Heart right ventricle (tissue), 16 donors: ENCODE data around the gene CNDP1. TPM values are rescaled to one million over a fixed set of nuclear protein-coding genes. Genes with fewer than 3 reads are reported as not detected.
A peak's percentile ranks its signal among the peaks of the same experiment; 100 is the strongest.

ENCODE experiments used
- ATAC-seq, 8 donors: fragments of 200-7000 bp; cut with Tn5 transposase; one replicate each; pipeline ENCODE4 v1.9.1; 2020; ENCODE audit warnings: mild to moderate bottlenecking in 8 of 8, moderate library complexity in 8 of 8, moderate number of reproducible peaks in 1 of 8
- DNase-seq, 2 donors: peaks; one replicate each; pipeline ENCODE4 v3.0.0-alpha.2; 2020
- H3K27ac ChIP-seq, 10 donors: fragments of 200-600 bp; sonication (generic) in 2 of 10; one replicate each; pipeline versions ENCODE4 v1.5.0 to v1.8.0; 2020 to 2022; ENCODE audit warnings: mild to moderate bottlenecking in 3 of 10
- H3K27me3 ChIP-seq, 7 donors: fragments of 200-600 bp; one replicate each; pipeline ENCODE4 v1.8.0; 2021 to 2022; ENCODE audit warnings: mild to moderate bottlenecking in 2 of 7
- H3K36me3 ChIP-seq, 9 donors: fragments of 200-600 bp; sonication (generic) in 1 of 9; one replicate each; pipeline versions ENCODE4 v1.5.0 to v1.8.0; 2020 to 2022; ENCODE audit warnings: mild to moderate bottlenecking in 2 of 9
- H3K4me1 ChIP-seq, 9 donors: fragments of 200-600 bp; sonication (generic) in 1 of 9; one replicate each; pipeline versions ENCODE4 v1.5.0 to v1.8.0; 2020 to 2022; ENCODE audit warnings: mild to moderate bottlenecking in 4 of 9
- H3K4me3 ChIP-seq, 10 donors: fragments of 200-600 bp; sonication (generic) in 2 of 10; one replicate each; pipeline versions ENCODE4 v1.5.0 to v1.8.0; 2020 to 2022; ENCODE audit warnings: mild to moderate bottlenecking in 7 of 10, moderate library complexity in 2 of 10
- H3K9me3 ChIP-seq, 11 donors: fragments of 200-600 bp in 10 of 11; sonication (generic) in 2 of 11; one replicate each; pipeline versions ENCODE4 v1.5.0 to v1.8.0; 2013 to 2022; ENCODE audit warnings: mild to moderate bottlenecking in 2 of 11, control low read depth in 1 of 11, moderate library complexity in 1 of 11
- CTCF ChIP-seq, 9 donors: fragments of 200-600 bp; sonication (generic) in 2 of 9; IDR thresholded peaks; one replicate each; pipeline versions ENCODE4 v1.5.0 to v1.8.0; 2021 to 2022; ENCODE audit warnings: antibody characterized with exemption in 9 of 9, mild to moderate bottlenecking in 5 of 9, moderate library complexity in 1 of 9
- WGBS, 2 donors: extraction: QIAGEN DNeasy Blood & Tissue Kit; methylation state at CpG; one replicate each; pipeline ENCODE4 v1.1.7; 2013; ENCODE audit warnings: inconsistent platforms in 1 of 2; 5-methylcytosine and 5-hydroxymethylcytosine counted together
- intact Hi-C, 10 donors: fragments of 100-400 bp; cut with DNase I; formaldehyde crosslinking; loops; one replicate each; pipeline versions ENCODE4 v1.11.1 to v1.14.2; 2022
- polyA plus RNA-seq, 2 donors: library from polyadenylated mRNA; stranded (reverse); fragments of 200-250 nt; gene quantifications; one replicate each; pipeline ENCODE4 v1.2.3, GENCODE V29; 2013
- total RNA-seq, 10 donors: library from RNA; stranded (reverse); fragmentation: NEBNext Ultra II Directional in 3 of 10; extraction: Animal tissue kit (Norgen Biotek cat#: 25700) in 3 of 10; gene quantifications; one replicate each; pipeline versions ENCODE4 v1.2.1 to v1.2.4, GENCODE V29; 2021 to 2023
- donor health status: Arrhythmogenic right ventricular cardiomyopathy.
- donor health status: ischemic (EF 13 %, LVEDD 7.1; RV severe dilation, severe dysfunction).
- donor health status: healthy with polysubstance abuse.
- donor health status: DM: no; HTN: yes; CAD: no.
- donor health status: DM: no; HTN: no; CAD: no.
- donor health status: ischemic (EF 25% LVEDD 6.9; RV normal size, moderate dysfunction).
- donor health status: ischemic (EF 25% LVEDD 5.7; RV mildly dilated, moderate dysfunction).
- donor health status: healthy.
- donor health status: DM: yes; HTN: yes; CAD: no.
- donor health status: Ischemic cardiomyopathy.
- donor health status: ischemic (EF 35%, LVEDD 5.7; RV mildly dilated, moderate dysfunction).
- donor health status: nonischemic (EF 11% LVEDD 7.7; RV severe dilation, severe dysfunction).
- donor health status: DM: yes; HTN: yes; CAD: no.
- donor health status: PGD.
- donor health status: ischemic (EF 29% LVEDD 5.4; RV normal size, mild dysfunction).
- donor health status: nonischemic (EF 23%, LVEDD 6.1; RV moderate dilation, normal function).

Gene CNDP1
- total and polyA plus RNA-seq, 12 donors: 0.11 to 0.12 TPM; not detected in 10

GRCh38 chr18:74624466-74624865 lies 90.2 kb downstream of the CNDP1 start:
- WGBS, 2 donors: 88 to 91% methylated on average over 8 of the region's 8 CpGs
- no peak overlapping the region for H3K4me3 ChIP-seq
- intact Hi-C loops: no loop called here

GRCh38 chr18:74625157-74625556 lies 90.9 kb downstream of the CNDP1 start:
- Histone ChIP-seq H3K9me3 (no peaks in the 10 kb centered on the region), H3K27me3 (no peaks in the 10 kb centered on the region), H3K36me3 (no peaks in the 10 kb centered on the region), H3K27ac (no peak overlapping the region), H3K4me1 (peaks cover 0 to 11% (median 4%) of the 10 kb centered on the region in 9 donors), H3K4me3 (no peak overlapping the region)
- DNase-seq (no peak), ATAC-seq (no peak)
- no peak for TF ChIP-seq CTCF (IDR thresholded peaks at IDR 0.05)
- intact Hi-C loops: no loop called here
- 89 to 92% methylated on average over 5 of the region's 5 CpGs for WGBS, 2 donors

More at GRCh38 chr18:74624466-74624865, 90.2 kb downstream of the CNDP1 start:
- Histone ChIP-seq H3K4me1 (peaks cover 0 to 11% (median 5%) of the 10 kb centered on the region in 9 donors), H3K27ac (no peak overlapping the region), H3K9me3 (no peaks in the 10 kb centered on the region), H3K36me3 (no peaks in the 10 kb centered on the region), H3K27me3 (no peaks in the 10 kb centered on the region)
- DNase-seq: no peak
- ATAC-seq: no peak
- TF ChIP-seq CTCF (IDR thresholded peaks at IDR 0.05): no peak

- no peak for TF ChIP-seq CTCF (IDR thresholded peaks at IDR 0.05)
- H3K36me3 ChIP-seq: peaks cover 0 to 8% (median 0%) of the 10 kb centered on the region in 9 donors
- H3K9me3 ChIP-seq: no peaks in the 10 kb centered on the region
- 67 to 70% methylated on average over 9 of the region's 9 CpGs for WGBS, 2 donors
- peak in 1 of 8 donors; percentile 44 for ATAC-seq
- H3K4me1 ChIP-seq: peaks cover 0 to 15% (median 0%) of the 10 kb centered on the region in 9 donors
- H3K27me3 ChIP-seq: no peaks in the 10 kb centered on the region
- no peak for DNase-seq
- no peak overlapping the region for H3K27ac ChIP-seq
- no peak overlapping the region for H3K4me3 ChIP-seq
- intact Hi-C loops: no loop called here
These were observed 92.0 kb downstream of the CNDP1 start for GRCh38 chr18:74626049-74626874.

- intact Hi-C loops: loop anchor here in 1 of 10 donors (10.0 kb wide), 1 partner anchor 1094 kb away; no protein-coding TSS in a partner anchor
- Histone ChIP-seq H3K27ac (no peak overlapping the region), H3K9me3 (no peaks in the 10 kb centered on the region), H3K4me3 (no peak overlapping the region), H3K36me3 (peaks cover 0 to 53% (median 5%) of the 10 kb centered on the region in 9 donors), H3K27me3 (no peaks in the 10 kb centered on the region), H3K4me1 (peaks cover 0 to 23% (median 0%) of the 10 kb centered on the region in 9 donors)
- 90 to 91% methylated on average over 6 of the region's 6 CpGs for WGBS, 2 donors
- TF ChIP-seq CTCF (IDR thresholded peaks at IDR 0.05): no peak
- ATAC-seq (no peak), DNase-seq (no peak)
These were observed 96.5 kb downstream of the CNDP1 start for GRCh38 chr18:74630804-74631203.
